HUES48 (cell line): ENCODE results near the gene TMTC2.

Experiments
- H3K27ac ChIP-seq: one replicate; pipeline ENCODE4 v1.7.0; 2013; ENCODE audit warnings: low read depth, low read length, inconsistent platforms
- H3K27me3 ChIP-seq: 2 replicates; pipeline ENCODE4 v1.6.1; 2013; ENCODE audit warnings: mild to moderate bottlenecking, low read length; ENCODE audit not compliant: control insufficient read depth, insufficient read depth
- H3K36me3 ChIP-seq: 2 replicates; pipeline ENCODE4 v1.6.1; 2013; ENCODE audit warnings: low read length; ENCODE audit not compliant: control insufficient read depth, insufficient read depth
- H3K4me1 ChIP-seq: 2 replicates; pipeline ENCODE4 v1.6.1; 2013; ENCODE audit warnings: mild to moderate bottlenecking, low read length; ENCODE audit not compliant: control insufficient read depth, insufficient read depth
- H3K4me3 ChIP-seq: 2 replicates; pipeline ENCODE4 v1.5.1; 2013; ENCODE audit warnings: mild to moderate bottlenecking, low read depth, low read length
- H3K9ac ChIP-seq: 2 replicates; pipeline ENCODE4 v1.6.1; 2013; ENCODE audit warnings: mild to moderate bottlenecking, low read depth, low read length, moderate library complexity
- H3K9me3 ChIP-seq: 2 replicates; pipeline ENCODE4 v1.6.1; 2013; ENCODE audit warnings: low read length; ENCODE audit not compliant: control insufficient read depth, insufficient read depth

The TMTC2 gene

GRCh38 chr12:82883394-82884355 is 197.0 kb downstream of the TMTC2 start:
- Histone ChIP-seq H3K27ac (no peak overlapping the region), H3K36me3 (no peaks in the 10 kb centered on the region), H3K4me3 (no peak overlapping the region), H3K4me1 (no peaks in the 10 kb centered on the region), H3K27me3 (no peaks in the 10 kb centered on the region), H3K9me3 (no peaks in the 10 kb centered on the region), H3K9ac (no peak overlapping the region)

DNA sequence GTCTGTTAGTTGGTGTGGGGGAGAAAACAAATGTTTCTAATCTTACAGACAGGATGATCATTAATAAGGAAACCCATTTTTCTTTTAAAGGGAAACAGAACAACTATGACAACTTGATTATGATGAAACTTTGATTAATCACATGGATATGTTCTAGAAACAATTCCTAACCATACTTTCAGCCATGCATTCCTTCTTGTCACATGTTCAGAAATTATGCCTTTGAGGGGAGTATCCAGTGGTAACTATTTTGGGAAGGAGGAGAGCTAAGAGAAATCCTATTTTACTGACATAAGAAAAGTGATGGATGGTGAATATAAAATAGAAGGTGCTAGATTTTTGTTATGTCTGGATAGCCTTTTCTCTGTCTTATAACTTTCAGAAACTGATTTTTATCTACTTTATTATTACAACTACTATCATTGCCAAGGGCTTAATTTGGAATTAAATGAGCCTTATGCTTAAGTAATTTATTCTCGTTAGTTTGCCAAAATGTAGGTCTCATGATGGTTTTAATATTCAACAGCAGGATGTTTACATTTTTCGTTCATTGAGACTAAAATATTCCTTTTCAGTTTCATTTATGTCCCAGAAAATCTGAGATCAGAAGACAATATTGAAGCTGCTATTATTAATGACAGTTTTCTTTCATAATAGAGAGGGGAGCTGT is 200.1 kb downstream of the TMTC2 start:
- H3K4me3 ChIP-seq: no peak overlapping the region

GRCh38 chr12:82893896-82894295 is 207.2 kb downstream of the TMTC2 start:
- Histone ChIP-seq H3K27me3 (no peaks in the 10 kb centered on the region), H3K4me3 (no peak overlapping the region)

More for the DNA sequence above, 200.1 kb downstream of the TMTC2 start:
- H3K27me3 ChIP-seq: no peaks in the 10 kb centered on the region
- H3K9ac ChIP-seq: no peak overlapping the region
- H3K9me3 ChIP-seq: no peaks in the 10 kb centered on the region
- no peaks in the 10 kb centered on the region for H3K4me1 ChIP-seq
- H3K36me3 ChIP-seq: no peaks in the 10 kb centered on the region
- no peak overlapping the region for H3K27ac ChIP-seq

DNA sequence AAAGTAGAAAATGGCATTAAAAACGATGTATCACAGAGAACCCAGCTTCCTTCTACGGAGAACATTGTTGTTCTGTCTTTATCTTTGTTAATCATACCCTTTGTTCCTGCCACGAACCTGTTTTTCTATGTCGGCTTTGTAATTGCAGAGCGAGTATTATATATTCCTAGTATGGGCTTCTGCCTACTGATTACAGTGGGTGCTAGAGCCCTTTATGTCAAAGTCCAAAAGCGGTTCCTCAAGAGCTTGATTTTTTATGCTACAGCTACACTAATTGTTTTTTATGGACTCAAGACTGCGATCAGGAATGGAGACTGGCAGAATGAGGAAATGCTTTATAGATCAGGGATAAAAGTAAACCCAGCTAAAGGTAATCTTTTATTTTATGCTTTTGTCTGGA is 209.6 kb downstream of the TMTC2 start:
- H3K9me3 ChIP-seq: no peaks in the 10 kb centered on the region
- H3K4me3 ChIP-seq: no peak overlapping the region
- H3K36me3 ChIP-seq: no peaks in the 10 kb centered on the region
- H3K4me1 ChIP-seq: no peaks in the 10 kb centered on the region
- H3K9ac ChIP-seq: no peak overlapping the region
- no peaks in the 10 kb centered on the region for H3K27me3 ChIP-seq
- no peak overlapping the region for H3K27ac ChIP-seq

More at GRCh38 chr12:82893896-82894295, 207.2 kb downstream of the TMTC2 start:
- no peak overlapping the region for H3K27ac ChIP-seq
- H3K9ac ChIP-seq: no peak overlapping the region
- H3K4me1 ChIP-seq: no peaks in the 10 kb centered on the region
- H3K36me3 ChIP-seq: no peaks in the 10 kb centered on the region
- no peaks in the 10 kb centered on the region for H3K9me3 ChIP-seq

DNA sequence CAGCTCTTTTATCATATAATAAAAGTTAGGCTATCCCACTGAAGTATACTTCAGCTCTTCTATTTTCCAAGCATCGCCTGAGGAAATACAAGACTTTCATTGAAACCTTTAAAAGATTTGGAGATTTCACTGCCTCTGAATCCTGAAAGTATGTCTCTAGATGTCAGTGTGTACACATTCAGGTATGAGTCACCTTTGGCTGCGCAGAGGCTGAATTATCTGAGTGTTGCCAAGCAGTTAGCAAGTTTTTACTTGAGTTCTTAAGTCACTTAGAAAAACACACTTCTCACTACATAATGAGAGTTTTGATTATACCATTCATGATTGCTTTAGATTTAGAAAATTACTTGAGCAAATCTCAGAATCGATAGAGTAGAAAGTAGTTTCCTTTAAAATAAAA is 210.3 kb downstream of the TMTC2 start:
- Histone ChIP-seq H3K4me3 (no peak overlapping the region), H3K27ac (no peak overlapping the region), H3K36me3 (no peaks in the 10 kb centered on the region), H3K4me1 (no peaks in the 10 kb centered on the region), H3K27me3 (no peaks in the 10 kb centered on the region), H3K9me3 (no peaks in the 10 kb centered on the region), H3K9ac (no peak overlapping the region)

GRCh38 chr12:82898441-82898840 is 211.7 kb downstream of the TMTC2 start:
- Histone ChIP-seq H3K9ac (no peak overlapping the region), H3K4me3 (no peak overlapping the region), H3K27me3 (no peaks in the 10 kb centered on the region), H3K4me1 (no peaks in the 10 kb centered on the region), H3K9me3 (no peaks in the 10 kb centered on the region), H3K36me3 (no peaks in the 10 kb centered on the region), H3K27ac (no peak overlapping the region)

DNA sequence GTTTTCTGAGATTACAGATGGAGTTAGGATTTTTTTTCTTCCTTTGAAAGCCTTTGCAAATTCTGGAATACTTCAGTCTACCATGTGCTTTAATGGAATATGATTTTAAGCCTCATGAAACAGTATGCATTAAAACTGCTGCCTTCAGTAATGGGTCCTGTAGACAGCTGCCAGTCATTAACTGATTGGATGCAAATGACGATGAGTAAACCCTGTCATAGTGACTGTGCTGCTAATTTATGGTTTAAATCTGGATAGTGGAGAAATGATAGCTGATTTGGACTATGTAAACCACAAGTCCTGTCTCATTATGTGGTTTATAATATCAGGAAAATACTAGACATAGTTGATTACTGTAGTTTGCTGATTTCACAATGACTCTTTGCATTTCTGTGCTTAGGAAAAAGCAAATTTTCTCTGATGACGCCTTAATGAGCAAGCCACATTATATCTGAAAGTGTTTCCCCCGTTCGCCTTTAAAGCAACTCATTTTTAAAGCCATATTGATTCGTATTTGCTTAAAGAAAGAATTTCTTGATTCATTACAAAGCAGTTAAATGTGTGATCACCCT is 217.6 kb downstream of the TMTC2 start:
- Histone ChIP-seq H3K27ac (no peak overlapping the region), H3K27me3 (no peaks in the 10 kb centered on the region), H3K36me3 (no peaks in the 10 kb centered on the region), H3K9ac (no peak overlapping the region), H3K4me3 (no peak overlapping the region), H3K9me3 (no peaks in the 10 kb centered on the region), H3K4me1 (no peaks in the 10 kb centered on the region)

GRCh38 chr12:82910246-82910893 is 223.7 kb downstream of the TMTC2 start:
- no peak overlapping the region for H3K9ac ChIP-seq
- H3K4me3 ChIP-seq: no peak overlapping the region
- H3K36me3 ChIP-seq: no peaks in the 10 kb centered on the region
- H3K27me3 ChIP-seq: no peaks in the 10 kb centered on the region
- H3K4me1 ChIP-seq: peaks cover 4% of the 10 kb centered on the region; the same call in 1 of the 2 replicates
- no peak overlapping the region for H3K27ac ChIP-seq
- no peaks in the 10 kb centered on the region for H3K9me3 ChIP-seq

DNA sequence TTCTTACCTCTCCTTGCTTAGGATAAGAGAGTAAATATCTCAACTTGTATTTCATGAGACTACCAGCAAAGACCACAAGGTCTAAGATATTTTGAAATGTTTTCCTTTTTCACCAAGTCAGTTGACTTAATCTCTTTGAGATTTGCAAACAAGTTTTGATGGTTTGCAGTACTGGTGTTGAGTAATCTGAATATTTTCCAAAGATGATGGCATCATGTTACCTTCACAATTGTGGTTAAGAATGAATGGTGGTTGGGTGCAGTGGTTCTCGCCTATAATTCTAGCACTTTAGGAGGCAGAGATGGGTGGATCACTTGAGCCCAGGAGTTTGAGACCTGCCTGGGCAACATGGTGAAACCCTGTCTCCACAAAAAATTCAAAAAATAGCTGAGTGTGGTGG is 225.7 kb downstream of the TMTC2 start:
- no peaks in the 10 kb centered on the region for H3K27me3 ChIP-seq
- no peak overlapping the region for H3K4me3 ChIP-seq
- H3K36me3 ChIP-seq: no peaks in the 10 kb centered on the region
- no peak overlapping the region for H3K9ac ChIP-seq
- H3K27ac ChIP-seq: no peak overlapping the region
- no peaks in the 10 kb centered on the region for H3K9me3 ChIP-seq
- peaks cover 4% of the 10 kb centered on the region; the same call in 1 of the 2 replicates for H3K4me1 ChIP-seq

DNA sequence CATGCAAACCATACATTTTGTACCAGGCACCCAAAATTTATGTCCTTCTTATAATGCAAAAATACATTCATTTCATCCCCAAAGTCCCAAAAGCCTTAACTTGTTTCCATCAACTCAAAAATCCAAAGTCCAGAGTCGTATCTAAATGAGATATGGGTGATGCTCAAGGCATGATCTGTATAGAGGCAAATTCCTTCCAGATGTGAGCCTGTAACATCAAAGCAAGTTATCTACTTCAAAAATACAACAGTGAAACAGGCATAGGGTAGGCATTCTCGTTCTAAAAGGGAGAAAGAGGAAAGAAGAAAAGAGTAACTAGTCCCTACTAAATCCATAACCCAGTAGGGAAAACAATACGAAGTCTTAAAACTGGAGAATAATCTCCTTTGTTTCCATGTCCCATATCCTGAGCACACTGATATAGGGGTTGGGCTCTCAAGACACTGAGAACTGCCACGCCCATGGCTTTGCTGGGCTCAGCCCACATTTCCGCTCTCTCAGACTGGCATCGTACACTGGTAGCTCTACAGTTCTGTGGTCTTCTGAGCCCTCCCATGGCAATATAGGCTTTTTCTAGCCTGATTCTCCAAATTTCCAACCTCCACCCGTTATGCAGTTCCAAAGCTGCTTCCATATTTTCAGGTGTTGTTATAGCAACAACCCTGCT is 232.8 kb downstream of the TMTC2 start:
- Histone ChIP-seq H3K36me3 (no peaks in the 10 kb centered on the region), H3K27me3 (no peaks in the 10 kb centered on the region), H3K27ac (no peak overlapping the region), H3K4me3 (no peak overlapping the region), H3K4me1 (no peaks in the 10 kb centered on the region), H3K9ac (no peak overlapping the region), H3K9me3 (no peaks in the 10 kb centered on the region)
